HG03025 (cell line): ENCODE data around the gene LRRFIP1.

Experiments used
- ATAC-seq: cut with Tn5 transposase; IDR thresholded peaks from one replicate; pipeline ENCODE4 v1.9.1; 2021; ENCODE audit warnings: mild to moderate bottlenecking, moderate library complexity; ENCODE audit not compliant: unreplicated experiment, low FRiP score

The LRRFIP1 gene

DNA sequence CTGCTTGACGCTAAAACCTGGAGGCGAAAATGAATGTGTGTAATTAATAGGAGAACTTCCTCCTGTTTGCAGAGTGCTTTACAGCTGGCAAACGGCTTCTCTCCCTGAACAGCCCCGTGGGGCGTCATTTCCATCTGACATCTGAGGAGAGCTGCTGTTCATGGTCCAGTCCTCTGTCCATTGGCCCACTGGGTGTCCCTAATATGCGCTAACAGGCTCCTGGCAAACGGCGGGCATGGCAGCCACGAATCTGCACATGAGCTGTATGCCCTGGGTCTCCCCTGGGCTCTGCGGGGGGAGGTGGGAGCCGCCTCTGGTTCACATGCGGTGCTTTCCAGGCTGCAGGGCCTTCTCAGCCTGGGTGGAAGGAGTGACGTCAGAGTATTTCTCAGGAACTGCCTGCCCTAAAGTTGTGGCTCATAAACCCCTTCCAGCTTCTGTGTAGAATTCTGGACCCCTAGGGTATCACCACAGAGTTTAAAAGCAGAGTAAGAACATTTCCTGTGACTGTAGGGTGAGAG, 73.2 kb downstream of the LRRFIP1 start:
- no peak for ATAC-seq

GRCh38 chr2:237701033-237701858, 73.9 kb downstream of the LRRFIP1 start:
- ATAC-seq, result no peak

DNA sequence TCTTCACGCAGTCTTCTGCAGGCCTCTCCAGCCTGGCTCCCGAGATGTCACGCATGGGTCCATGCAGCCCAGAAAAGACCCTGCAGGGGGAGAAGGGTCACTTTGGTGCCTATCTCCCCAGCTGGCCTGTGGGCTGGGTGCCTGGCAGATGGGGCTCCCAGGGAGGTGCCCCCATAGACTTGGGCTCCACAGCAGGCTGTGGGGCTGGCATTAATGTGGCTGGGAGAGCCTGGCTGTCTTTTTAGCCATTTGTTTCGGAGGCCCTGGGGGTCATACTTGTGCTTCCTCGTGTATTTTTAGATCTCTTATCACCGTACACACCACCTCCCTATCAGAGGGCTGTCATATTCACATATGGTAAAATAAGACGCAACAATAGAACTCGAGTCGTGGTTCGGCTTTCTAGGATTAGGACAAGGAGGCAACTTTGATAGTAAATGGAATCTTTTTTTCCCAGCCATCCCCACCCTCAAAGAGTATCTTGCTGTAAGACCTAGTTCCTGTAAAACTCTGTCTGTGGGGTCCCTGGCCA, 74.5 kb downstream of the LRRFIP1 start:
- ATAC-seq, result no peak

GRCh38 chr2:237702441-237703391, 75.3 kb downstream of the LRRFIP1 start:
- peak; percentile 29 for ATAC-seq

DNA sequence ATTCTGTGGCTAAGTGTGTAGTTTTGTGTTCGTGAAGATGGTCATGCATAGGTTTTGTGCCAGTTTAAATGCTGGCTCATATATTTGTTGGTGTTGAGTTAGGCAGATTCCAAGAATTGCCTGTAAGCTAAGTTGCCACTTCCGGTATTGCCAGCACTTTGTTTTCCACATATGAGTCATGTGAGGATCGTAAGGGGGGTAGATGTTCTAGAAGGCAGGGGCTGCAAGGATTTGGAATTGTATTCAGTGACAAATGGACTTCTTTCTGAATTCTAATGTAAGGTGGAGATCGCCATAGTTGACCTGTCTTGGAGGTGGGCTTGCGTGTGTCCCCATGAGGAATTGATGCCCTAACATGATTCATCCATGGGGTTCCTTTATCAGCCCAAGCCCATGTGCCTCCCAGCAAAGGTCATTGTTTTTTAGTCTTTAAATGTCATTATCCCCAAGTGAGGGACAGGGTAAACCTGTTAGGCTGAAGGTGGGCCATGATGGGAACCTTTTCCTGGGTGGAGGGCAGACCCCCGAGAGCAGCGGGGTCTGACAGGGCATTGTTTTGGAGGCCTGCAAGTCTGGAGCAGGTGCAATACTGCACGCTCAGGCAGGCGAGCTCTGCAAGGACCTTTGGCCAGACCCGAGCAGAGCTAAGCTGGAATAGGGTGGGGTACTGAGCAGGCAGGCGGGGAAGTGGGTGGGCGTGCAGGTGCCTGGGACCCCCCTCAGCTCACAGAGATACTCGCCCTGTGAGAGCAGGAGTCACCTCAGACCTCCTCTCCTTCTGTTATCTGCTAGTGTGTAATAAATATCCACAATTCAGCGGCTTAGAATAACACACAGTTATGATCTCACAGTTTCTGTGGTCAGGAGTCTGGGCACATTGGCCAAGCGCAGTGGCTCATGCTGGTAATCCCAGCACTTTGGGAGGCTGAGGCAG, 77.4 kb downstream of the LRRFIP1 start:
- ATAC-seq, result no peak

GRCh38 chr2:237706257-237706656, 78.9 kb downstream of the LRRFIP1 start:
- ATAC-seq, result no peak

- ATAC-seq, result no peak
These were observed 80.6 kb downstream of the LRRFIP1 start for GRCh38 chr2:237708065-237708398.

DNA sequence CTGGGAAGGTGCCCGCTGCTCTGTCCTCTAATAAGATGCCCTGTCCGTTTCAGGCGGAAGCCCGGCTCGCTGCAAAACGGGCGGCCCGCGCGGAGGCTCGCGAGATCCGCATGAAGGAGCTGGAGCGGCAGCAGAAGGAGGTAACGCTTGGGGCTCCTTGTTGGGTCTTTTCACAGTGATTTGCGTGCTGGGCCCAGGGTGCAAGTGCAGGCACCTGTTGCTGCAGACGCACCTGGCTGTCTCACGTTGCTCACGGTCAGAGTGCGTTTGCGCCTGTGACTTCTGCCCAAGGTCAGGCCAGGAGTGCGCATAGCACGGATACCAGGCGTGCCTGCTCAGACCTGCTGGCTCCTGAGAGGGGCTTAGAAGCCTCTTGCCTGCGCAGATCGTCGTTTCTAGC, 81.1 kb downstream of the LRRFIP1 start:
- no peak for ATAC-seq

GRCh38 chr2:237708961-237709360, 81.6 kb downstream of the LRRFIP1 start:
- ATAC-seq, result no peak

DNA sequence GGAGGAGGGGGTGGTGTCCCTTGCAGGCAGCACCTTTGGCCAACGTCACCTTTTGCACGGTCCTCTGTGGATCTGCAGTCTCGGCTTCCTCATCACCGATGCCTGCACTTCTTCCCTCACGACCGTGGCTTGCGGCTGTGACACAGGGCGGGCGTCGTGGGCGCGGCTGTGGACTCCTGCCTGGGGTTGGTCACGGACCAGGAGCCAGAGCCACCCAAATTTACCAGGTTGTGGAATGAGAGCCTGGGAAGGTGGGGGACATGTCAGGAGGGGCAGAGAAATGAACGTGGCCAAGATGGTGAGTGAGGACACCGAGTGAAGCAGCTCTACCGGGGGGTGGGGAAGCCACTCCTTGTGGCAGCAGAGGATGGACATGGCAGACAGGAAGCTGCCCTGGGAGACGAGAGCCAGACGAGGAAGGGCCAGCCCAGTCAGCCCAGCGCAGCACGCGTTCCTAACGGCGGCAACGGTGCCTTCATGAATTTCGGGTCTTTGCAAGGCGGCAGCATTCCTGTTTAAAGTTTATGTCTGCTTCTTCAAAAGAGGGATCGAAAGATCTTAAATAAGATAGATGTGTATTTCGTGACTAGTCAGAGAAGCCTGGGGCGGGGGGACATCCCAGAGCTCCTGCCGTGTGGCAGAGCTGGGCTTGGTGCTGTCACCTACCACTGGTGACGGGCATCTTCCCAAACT, 84.2 kb downstream of the LRRFIP1 start:
- no peak for ATAC-seq

DNA sequence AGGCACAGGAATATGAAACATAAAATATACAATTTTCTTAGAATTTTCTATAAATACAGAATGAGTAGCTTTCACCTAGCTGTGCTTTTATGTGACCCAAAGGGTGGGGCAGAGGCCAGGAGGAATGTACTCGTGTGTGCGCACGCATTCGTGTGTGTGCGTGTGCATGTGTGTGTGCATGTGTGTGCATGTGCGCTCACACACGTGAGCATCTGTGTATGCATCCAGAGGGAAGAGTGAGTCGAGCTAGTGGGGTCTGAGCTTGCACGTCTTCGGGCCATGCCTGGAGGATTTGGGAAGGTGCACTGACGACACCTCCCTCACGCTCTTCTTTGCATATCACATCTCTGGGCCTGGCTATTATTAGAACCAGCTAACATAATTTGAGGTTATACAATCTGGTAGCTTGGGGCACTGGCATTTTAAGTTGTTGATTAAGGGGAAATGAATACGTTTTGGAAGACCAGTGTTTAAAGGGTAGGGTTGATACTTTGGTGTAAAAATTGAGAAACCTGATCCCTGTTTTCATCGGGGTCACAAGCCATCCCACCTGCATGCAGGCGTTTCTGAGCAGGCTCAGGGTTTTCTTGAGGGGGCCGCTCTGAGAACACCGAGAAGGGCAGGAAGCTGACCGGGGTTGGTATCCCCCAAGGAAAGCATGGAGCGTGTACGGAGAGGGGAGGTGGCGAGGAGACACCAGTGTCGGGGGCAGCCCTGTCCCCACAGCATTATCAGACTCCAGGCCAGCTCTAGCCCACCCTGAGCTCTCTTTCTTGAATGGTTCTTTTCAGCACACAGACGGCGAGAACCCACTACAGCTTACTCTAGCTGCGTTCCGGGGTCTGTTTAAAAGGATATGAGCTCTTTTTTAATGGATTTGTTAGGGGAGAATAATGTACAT, 85.3 kb downstream of the LRRFIP1 start:
- no peak for ATAC-seq

GRCh38 chr2:237714690-237715458, 87.5 kb downstream of the LRRFIP1 start:
- ATAC-seq, result no peak

GRCh38 chr2:237715459-237715947, 88.1 kb downstream of the LRRFIP1 start:
- ATAC-seq, result no peak

- ATAC-seq, result no peak
These were observed 88.6 kb downstream of the LRRFIP1 start for GRCh38 chr2:237716011-237716410.

GRCh38 chr2:237717366-237718276, 90.2 kb downstream of the LRRFIP1 start:
- no peak for ATAC-seq

- ATAC-seq, result no peak
These were observed 90.9 kb downstream of the LRRFIP1 start for GRCh38 chr2:237718277-237718634.

- no peak for ATAC-seq
These were observed 93.1 kb downstream of the LRRFIP1 start for GRCh38 chr2:237720444-237720843.
